Inflammatory macrophage (primary cell): ENCODE data around the gene ADAMTS6.
A peak's percentile ranks its signal among the peaks of the same experiment; 100 is the strongest.
"Not testable (repeated sequence)": the region's sequence is repeated elsewhere in the genome, so short reads cannot be mapped to it uniquely, and the experiment has no call there.

Experiments used
- DNase-seq, 2 donors: peaks; one replicate each; pipeline ENCODE4 v3.0.0-alpha.2; 2020 to 2022

The ADAMTS6 gene

GRCh38 chr5:65191554-65192135 lies 290.1 kb downstream of the ADAMTS6 start:
- DNase-seq: no peak

GRCh38 chr5:65190328-65191053 lies 291.2 kb downstream of the ADAMTS6 start:
- no peak for DNase-seq

DNA sequence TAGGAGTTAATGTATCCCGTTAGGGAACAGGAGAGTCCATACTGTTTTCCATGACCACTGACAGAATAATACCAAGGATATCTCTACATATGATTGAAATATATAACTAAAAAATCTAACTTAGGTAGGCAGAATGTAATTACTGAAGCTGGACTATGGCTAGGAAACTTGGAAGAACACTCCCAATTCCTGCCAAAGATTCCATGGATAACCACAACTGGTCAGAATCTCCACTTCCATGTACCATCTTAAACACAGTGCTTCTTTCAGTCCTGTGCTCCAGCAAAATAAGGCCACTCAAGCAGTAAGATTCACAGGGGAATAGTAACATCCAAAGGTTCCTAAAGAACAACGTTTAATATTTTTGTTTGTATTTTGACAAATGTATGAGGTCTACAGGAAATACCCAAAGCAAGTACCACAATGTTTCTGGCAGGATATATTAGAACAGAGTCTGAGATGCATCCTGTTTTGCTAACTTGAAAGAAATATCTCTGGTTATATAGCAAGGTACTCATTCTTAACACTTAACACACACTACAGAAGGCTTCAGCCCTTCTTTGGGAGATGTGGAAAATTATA lies 295.0 kb downstream of the ADAMTS6 start:
- no peak for DNase-seq

DNA sequence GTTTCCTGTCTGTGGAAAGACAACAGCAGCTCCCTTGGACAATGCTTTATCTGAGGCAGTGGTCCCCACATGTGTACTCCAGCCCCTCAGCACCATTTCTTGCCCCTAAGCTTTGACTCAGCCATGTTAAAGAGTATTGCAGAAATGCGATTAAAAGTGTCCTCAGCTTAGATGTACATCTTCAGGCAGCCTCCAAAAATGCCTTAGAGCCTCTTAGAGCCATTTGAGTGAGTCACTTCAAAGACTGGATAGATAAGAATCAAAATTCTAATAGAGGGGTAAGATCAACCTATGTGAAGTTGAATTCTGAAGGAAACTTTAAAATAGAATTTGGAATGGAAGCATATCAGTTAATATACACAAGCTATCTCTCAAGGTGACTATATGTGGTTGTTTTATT lies 296.3 kb downstream of the ADAMTS6 start:
- DNase-seq: no peak

DNA sequence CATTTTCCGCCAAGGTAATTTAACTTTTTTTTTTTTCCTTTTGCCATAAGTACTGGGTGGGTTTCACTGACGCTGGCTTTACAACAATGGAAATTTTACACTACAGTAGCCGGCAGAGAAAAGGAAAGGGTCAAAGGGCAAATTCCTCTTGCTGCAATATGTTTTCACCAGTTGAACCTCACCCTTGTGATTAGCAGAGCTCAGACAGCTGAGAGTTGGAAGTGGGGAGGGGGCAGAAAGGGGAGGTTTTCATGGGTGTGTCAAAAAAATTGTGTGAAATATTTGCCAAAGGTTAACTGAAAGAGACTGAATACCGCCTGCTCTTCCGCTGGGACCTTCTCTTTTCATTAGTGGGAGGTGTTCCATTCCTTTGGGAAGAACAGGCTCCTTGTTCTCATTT lies 296.9 kb downstream of the ADAMTS6 start:
- no peak for DNase-seq

DNA sequence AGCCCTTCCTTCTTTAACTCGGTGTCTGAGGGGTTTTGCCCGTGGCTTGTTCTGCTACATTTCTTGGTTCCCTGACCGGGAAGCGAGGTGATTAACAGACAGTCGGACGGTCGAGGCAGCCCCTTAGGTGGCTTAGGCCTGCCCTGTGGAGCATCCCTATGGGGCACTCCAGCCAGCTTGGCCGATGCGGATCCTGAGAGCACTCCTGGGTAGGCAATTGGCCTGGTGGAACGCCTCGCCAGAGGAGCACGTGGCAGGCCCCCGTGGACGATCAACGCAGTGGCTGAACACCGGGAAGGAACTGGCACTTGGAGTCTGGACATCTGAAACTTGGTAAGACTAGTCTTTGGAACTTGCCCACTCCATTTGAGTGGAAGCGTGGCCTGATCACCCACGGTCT lies 307.5 kb downstream of the ADAMTS6 start:
- not testable (repeated sequence) for DNase-seq

- DNase-seq: no peak
Measured at GRCh38 chr5:65173130-65173525, 308.6 kb downstream of the ADAMTS6 start.

GRCh38 chr5:65172486-65173129 lies 309.1 kb downstream of the ADAMTS6 start:
- peak; percentile 20 to 34 for DNase-seq

- no peak for DNase-seq
Measured at GRCh38 chr5:65171645-65172044, 310.1 kb downstream of the ADAMTS6 start.

DNA sequence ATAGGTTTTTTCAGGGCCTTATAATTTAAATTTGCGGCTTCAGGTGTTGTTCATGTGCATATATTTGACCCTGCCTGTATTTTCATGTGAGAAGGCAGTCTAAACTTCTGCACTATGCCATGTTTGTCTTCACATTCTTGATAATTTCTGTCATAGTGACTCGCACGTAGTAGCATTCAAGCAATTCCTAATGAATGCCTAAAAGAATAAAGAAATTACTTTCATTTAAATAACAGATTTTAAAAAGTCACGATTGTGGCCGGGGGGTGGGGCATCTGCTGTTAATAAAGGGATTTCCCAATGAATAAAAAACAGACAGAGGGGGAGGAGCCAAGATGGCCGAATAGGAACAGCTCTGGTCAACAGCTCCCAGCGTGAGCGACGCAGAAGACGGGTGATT lies 318.0 kb downstream of the ADAMTS6 start:
- DNase-seq: no peak

DNA sequence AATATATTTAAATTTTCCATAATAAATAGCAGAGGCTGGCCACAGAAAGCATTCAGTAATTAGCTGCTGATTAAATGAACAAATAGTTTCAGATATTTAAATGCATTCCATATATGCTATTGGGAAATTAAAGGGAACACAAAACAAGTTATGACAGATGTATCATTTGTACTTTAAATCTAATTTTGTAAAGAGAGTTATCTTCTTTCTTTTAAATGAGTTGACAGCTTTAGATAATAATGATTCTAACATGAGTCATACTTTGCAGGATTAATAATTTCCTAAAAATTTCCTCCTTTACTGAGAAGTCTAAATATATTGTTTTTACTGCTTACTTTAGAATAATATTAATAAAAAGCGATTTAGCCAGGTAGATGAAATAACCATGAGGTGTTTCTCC lies 320.1 kb downstream of the ADAMTS6 start:
- DNase-seq: no peak

DNA sequence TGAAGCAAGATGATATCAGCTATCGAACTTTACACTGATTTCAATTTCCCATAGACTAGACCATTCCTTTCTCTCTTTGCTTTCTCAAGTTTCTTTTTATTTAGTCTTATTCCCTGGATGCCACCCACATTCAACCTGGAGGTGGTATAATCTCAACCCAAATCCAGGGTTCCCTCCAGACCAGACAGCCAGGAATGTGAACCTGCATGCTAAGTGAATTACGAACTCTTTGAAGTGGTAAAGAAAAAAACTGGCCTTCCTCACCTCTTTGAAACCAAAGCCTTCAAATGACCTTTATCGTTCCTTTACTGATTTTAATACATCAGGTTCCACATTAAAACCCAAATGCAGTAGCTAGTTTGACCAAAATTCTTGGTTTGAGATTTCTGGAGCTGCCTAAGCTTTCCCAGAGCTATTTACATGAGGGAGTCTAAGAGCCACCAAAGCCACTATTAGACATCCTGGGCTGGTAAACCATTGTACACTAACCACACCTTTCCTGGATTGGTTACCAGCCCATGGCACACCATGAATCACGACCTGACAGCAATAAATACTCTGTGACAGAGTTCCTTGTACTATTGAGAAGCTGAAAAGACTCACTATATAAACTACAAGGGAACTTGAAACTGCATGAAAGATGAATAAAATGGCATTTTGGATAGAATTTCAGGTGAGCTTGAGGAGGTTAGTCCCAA lies 323.7 kb downstream of the ADAMTS6 start:
- DNase-seq: no peak

DNA sequence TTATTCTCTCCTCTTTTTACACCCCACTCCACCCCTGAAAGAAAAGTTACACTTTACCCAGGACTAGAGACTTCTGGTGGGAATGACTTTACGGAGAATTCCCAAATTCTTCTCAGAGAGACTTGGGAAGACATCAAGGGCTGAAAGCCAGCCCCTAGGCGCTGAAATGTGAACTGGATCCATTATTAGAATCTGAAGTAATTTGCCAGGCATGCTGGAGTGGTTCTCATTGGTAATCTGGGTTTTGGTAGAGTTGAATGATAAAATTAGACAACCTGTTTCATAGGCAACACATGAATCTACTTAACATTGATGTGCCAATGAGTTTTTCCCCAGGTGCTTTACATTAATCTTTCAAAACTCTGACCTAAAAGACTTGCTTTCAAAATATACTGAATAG lies 324.8 kb downstream of the ADAMTS6 start:
- DNase-seq: no peak

DNA sequence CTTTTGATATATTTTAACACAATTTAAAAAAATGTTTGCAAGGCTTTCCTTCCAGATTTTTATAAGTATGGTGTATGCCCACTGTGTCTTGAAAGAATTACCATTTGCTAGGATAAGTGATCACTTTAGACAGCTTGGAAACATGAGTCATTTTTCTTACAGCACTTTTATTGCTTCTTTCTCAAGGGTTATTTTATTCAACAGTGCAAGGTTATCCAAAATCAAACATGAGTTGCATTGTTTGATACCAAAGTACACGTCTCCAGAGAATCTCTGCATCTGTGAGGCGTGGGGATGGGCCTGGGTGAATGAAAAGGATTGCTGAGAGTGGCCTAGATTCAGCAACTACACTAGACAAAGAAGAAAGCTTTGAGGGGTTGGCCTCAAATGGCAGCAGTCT lies 329.6 kb downstream of the ADAMTS6 start:
- DNase-seq: no peak

DNA sequence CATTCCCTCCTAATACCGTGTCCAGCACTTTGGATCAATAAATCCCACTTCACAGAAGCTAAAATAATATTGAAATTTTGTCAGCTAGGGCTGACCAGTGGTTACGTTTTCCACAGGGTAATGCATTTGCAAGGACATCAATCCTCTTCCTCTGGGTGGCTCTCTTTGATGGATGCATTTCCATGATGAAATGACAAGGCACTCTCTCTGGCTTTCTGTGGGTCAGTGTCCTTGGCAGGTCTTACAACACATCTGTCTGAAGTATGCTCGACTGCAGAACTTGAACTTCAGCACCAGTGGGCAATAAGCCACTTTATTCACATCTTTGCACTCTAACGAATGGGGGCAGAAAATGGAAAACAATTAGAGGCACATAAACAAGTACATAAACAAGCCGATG lies 330.1 kb downstream of the ADAMTS6 start:
- DNase-seq: no peak

DNA sequence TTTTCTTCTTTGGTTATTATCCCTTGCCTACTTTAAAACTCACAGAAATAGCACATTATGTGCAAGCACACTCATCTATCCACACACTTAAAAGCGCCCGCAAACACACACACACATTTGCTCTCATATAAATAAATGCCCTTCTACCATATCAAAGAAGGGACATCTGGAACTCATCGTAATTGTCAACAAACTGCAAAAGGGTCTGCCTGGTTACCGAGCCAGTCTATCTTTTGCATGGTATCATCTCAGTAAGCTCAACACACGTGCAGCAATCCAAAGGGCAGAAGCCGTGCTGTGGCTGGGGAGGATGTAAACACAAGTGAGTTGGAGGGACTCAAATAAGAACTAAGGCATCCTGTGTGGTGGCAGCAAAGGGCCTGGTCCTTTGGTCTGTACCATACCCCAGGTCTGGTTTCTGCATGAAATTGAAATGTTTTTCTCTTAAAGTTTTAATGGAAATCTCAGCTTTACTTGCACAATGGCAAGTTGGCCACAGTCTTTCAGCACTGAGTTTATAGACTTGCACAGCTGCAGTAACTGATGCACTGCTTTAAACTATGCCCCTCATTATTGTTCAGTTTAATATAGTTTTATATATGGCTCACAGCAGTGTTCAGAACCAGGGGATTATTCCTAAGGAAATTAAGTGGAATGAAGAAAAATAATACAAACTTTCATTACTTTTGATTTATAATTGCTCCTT lies 331.0 kb downstream of the ADAMTS6 start:
- no peak for DNase-seq

- no peak for DNase-seq
Measured at GRCh38 chr5:65149827-65150226, 331.9 kb downstream of the ADAMTS6 start.

GRCh38 chr5:65144136-65144871 lies 337.4 kb downstream of the ADAMTS6 start:
- no peak for DNase-seq

DNA sequence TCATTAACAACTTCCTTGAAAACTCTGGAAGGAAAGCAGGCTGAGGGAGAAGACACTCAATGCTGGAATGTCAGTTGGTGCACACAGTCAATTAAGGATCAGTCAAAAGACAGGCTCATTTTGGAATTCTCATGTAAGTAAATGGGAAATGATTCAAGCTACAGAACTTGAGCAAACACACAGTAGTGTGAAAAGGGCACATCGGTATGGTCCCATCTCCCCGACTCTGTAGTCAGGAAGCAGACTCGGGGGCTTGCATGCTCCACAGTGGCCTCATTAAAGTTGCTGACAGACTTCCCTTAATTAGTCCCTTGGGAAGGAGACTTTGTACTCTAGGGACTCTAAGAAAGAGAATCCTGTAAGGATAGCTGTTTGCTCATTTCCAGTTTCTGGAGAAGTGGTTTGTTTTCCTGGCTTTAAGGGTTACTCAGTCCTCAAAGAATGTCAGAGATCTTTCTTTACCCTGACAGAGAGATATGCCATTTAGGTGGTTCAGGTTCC lies 339.2 kb downstream of the ADAMTS6 start:
- no peak for DNase-seq

DNA sequence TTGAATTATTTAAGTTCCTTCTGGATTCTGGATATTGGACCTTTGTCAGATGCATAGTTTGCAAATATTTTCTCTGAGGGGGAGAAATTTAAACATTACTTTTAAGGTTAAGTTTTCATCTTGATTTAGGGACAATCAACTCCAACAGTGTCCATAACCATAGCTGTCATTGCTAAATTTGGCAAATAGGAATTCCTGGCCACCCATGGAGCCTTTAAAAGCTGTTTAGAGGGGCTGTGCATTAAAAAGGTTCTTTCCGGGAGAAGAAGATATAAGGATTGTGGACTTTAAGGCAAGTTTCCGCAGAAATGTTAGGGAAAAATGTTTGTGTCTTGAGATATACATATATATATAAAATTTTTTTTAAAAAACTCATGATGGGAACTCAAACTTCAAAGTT lies 339.7 kb downstream of the ADAMTS6 start:
- no peak for DNase-seq

DNA sequence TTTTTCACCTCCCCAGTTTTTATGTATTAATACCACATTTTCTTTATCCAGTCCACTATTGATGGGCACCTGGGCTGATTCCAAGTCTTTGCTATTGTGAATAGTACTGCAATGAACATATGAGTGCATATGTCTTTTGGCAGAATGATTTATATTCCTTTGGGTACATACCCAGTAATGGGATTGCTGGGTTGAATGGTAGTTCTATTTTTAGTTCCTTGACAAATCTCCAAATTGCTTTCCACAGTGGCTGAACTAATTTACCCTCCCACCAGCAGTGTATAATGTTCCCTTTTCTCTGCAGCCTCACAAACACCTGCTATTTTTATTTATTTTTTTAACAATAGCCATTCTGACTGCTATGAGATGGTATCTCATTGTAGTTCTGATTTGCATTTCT lies 340.2 kb downstream of the ADAMTS6 start:
- DNase-seq: no peak

DNA sequence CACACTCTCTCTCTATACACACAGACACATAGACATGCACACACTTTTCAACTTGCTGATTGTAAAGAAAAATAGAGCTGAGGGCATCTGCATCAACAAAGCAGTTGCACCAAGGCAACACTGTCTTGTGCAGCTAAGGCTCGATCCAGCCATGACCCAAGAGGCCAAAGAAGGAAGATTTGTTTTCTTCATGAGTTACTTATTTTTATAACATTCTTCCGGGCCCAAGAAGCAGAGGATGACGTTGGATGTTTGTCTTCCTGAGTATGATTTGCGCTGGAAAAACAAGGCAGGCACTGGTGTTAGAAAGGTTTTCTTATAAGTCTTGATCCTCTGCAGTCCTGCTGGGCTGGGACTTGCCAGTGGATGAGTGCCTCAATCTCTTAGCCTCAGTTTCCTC lies 344.1 kb downstream of the ADAMTS6 start:
- no peak for DNase-seq
